H1 (cell line): ENCODE results near the gene S100PBP. TPM values are rescaled to one million over a fixed set of nuclear protein-coding genes. Genes with fewer than 3 reads are reported as not detected.

ENCODE experiments used
- CTCF ChIA-PET: fragments of 300-600 bp; sonication (Branson Sonifier 250); formaldehyde crosslinking; loops from one replicate; lab custom pipeline; 2021; ENCODE audit not compliant: partially characterized antibody; lab: Charles Lee
- POLR2A ChIA-PET: fragments of 300-600 bp; sonication (Branson Sonifier 250); formaldehyde crosslinking; loops from one replicate; lab custom pipeline; 2021; ENCODE audit warnings: inconsistent platforms; ENCODE audit not compliant: partially characterized antibody; lab: Charles Lee
- DNase-seq, 2 experiments: peaks; one replicate each; pipeline versions ENCODE4 v3.0.0 to v3.0.0-alpha.2; 2010 to 2022; ENCODE audit warnings: low spot score in 2 of 2, low read depth in 1 of 2, mixed read lengths in 1 of 2
- FAIRE-seq: peaks from 2 replicates; lab custom pipeline; 2011; peaks lifted over from hg19 to GRCh38; lab: Jason Lieb, UNC
- H2AFZ ChIP-seq: 2 replicates; pipeline ENCODE4 v1.8.1; 2012; ENCODE audit warnings: low read length, inconsistent platforms
- H2AK5ac ChIP-seq: 2 replicates; pipeline ENCODE4 v1.6.1; 2013; ENCODE audit warnings: low read depth, low read length
- H2BK120ac ChIP-seq: replicated peaks from 2 replicates; pipeline ENCODE3; 2013; ENCODE audit warnings: low read depth, low read length, inconsistent platforms
- H2BK12ac ChIP-seq: 2 replicates; pipeline ENCODE4 v1.6.1; 2013; ENCODE audit warnings: low read depth, low read length
- H2BK15ac ChIP-seq: 2 replicates; pipeline ENCODE4 v1.6.1; 2013; ENCODE audit warnings: low read length
- H2BK20ac ChIP-seq: 2 replicates; pipeline ENCODE4 v1.6.1; 2013; ENCODE audit warnings: low read length
- H2BK5ac ChIP-seq: 2 replicates; pipeline ENCODE4 v1.6.1; 2013; ENCODE audit warnings: low read depth, low read length
- H3K14ac ChIP-seq: 2 replicates; pipeline ENCODE4 v1.6.1; 2013; ENCODE audit warnings: inconsistent platforms; ENCODE audit not compliant: insufficient read length
- H3K18ac ChIP-seq: 2 replicates; pipeline ENCODE4 v1.6.1; 2013; ENCODE audit warnings: low read length; ENCODE audit errors: extremely low read depth
- H3K23ac ChIP-seq: 2 replicates; pipeline ENCODE4 v1.6.1; 2013; ENCODE audit warnings: inconsistent platforms; ENCODE audit not compliant: insufficient read length
- H3K23me2 ChIP-seq: 2 replicates; pipeline ENCODE4 v1.6.1; 2013; ENCODE audit warnings: low read depth, low read length
- H3K27ac ChIP-seq: 2 replicates; pipeline ENCODE4 v1.6.1; 2011; ENCODE audit warnings: low read depth, low read length, inconsistent platforms
- H3K27me3 ChIP-seq, 4 experiments: replicated peaks in 1 of 4; 1 replicate in 1 of 4; 2 replicates in 3 of 4; pipeline versions ENCODE4 v1.6.1 to v1.8.1; 2011 to 2013; ENCODE audit warnings: low read length in 3 of 4, mild to moderate bottlenecking in 3 of 4, inconsistent platforms in 2 of 4, mixed read lengths in 2 of 4, moderate library complexity in 1 of 4; ENCODE audit not compliant: control insufficient read depth in 3 of 4, insufficient read depth in 3 of 4; ENCODE audit errors: extremely low read depth in 1 of 4
- H3K36me3 ChIP-seq, 4 experiments: 2 replicates each; pipeline versions ENCODE4 v1.6.1 to v1.8.1; 2011 to 2013; ENCODE audit warnings: mild to moderate bottlenecking in 4 of 4, low read length in 3 of 4, moderate library complexity in 2 of 4, control low read depth in 1 of 4, inconsistent platforms in 1 of 4; ENCODE audit not compliant: insufficient read depth in 4 of 4, control insufficient read depth in 2 of 4
- H3K4ac ChIP-seq: replicated peaks from 2 replicates; pipeline ENCODE3; 2013; ENCODE audit warnings: low read length, low read depth, mixed read lengths, inconsistent platforms; ENCODE audit not compliant: insufficient read length
- H3K4me1 ChIP-seq, 4 experiments: replicated peaks in 1 of 4; 1 replicate in 1 of 4; 2 replicates in 3 of 4; pipeline versions ENCODE4 v1.6.1 to v1.8.1; 2011 to 2013; ENCODE audit warnings: low read length in 3 of 4, inconsistent platforms in 2 of 4, mixed read lengths in 1 of 4; ENCODE audit not compliant: insufficient read depth in 4 of 4, control insufficient read depth in 3 of 4
- H3K4me2 ChIP-seq, 2 experiments: 2 replicates each; pipeline versions ENCODE4 v1.6.1 to v1.8.1; 2011 to 2013; ENCODE audit warnings: low read depth in 2 of 2, low read length in 2 of 2, control low read depth in 1 of 2, inconsistent platforms in 1 of 2, mild to moderate bottlenecking in 1 of 2; ENCODE audit not compliant: insufficient read depth in 1 of 2
- H3K4me3 ChIP-seq, 4 experiments: fragments of 200-600, 300-600 bp in 1 of 4; sonication (generic), shearing (Covaris generic), sonication (Bioruptor Twin) in 1 of 4; 2 replicates each; pipeline versions ENCODE4 v1.5.1 to v1.8.1; 2011 to 2016; ENCODE audit warnings: low read length in 4 of 4, low read depth in 3 of 4, control low read depth in 2 of 4, inconsistent platforms in 2 of 4, mild to moderate bottlenecking in 2 of 4, mixed read lengths in 1 of 4, moderate library complexity in 1 of 4; ENCODE audit not compliant: insufficient read depth in 2 of 4; ENCODE audit errors: extremely low read depth in 1 of 4
- H3K56ac ChIP-seq: replicated peaks from 2 replicates; pipeline ENCODE3; 2013; ENCODE audit warnings: low read depth, mild to moderate bottlenecking, mixed read lengths, low read length, inconsistent platforms; ENCODE audit not compliant: insufficient read length
- H3K79me1 ChIP-seq: 2 replicates; pipeline ENCODE4 v1.6.1; 2013; ENCODE audit warnings: low read depth, low read length, control low read depth
- H3K79me2 ChIP-seq, 2 experiments: 2 replicates each; pipeline versions ENCODE4 v1.6.1 to v1.8.1; 2012 to 2013; ENCODE audit warnings: low read length in 2 of 2, mild to moderate bottlenecking in 2 of 2, inconsistent platforms in 1 of 2; ENCODE audit not compliant: insufficient read depth in 2 of 2, control insufficient read depth in 1 of 2
- H3K9ac ChIP-seq, 4 experiments: replicated peaks in 1 of 4; 1 replicate in 1 of 4; 2 replicates in 3 of 4; pipeline versions ENCODE4 v1.6.1 to v1.8.1; 2011 to 2013; ENCODE audit warnings: low read depth in 3 of 4, low read length in 3 of 4, control low read depth in 2 of 4, mild to moderate bottlenecking in 2 of 4, moderate library complexity in 2 of 4, inconsistent platforms in 1 of 4; ENCODE audit errors: extremely low read depth in 1 of 4
- H3K9me3 ChIP-seq, 2 experiments: 2 replicates each; pipeline versions ENCODE4 v1.6.1 to v1.8.1; 2012 to 2013; ENCODE audit warnings: mild to moderate bottlenecking in 2 of 2, moderate library complexity in 2 of 2, control low read depth in 1 of 2, inconsistent platforms in 1 of 2, low read depth in 1 of 2, low read length in 1 of 2, mixed read lengths in 1 of 2; ENCODE audit not compliant: insufficient read depth in 2 of 2
- H4K20me1 ChIP-seq, 2 experiments: replicated peaks in 1 of 2; 2 replicates each; pipeline versions ENCODE3 to v1.8.1; 2011 to 2013; ENCODE audit warnings: inconsistent platforms in 2 of 2, low read length in 2 of 2, mild to moderate bottlenecking in 1 of 2; ENCODE audit not compliant: insufficient read depth in 2 of 2, control insufficient read depth in 1 of 2
- H4K5ac ChIP-seq: 2 replicates; pipeline ENCODE4 v1.6.1; 2013; ENCODE audit warnings: low read length, low read depth, mixed read lengths, inconsistent platforms; ENCODE audit not compliant: insufficient read length
- H4K8ac ChIP-seq: 2 replicates; pipeline ENCODE4 v1.8.0; 2013; ENCODE audit warnings: mild to moderate bottlenecking, moderate library complexity, low read length, inconsistent platforms; ENCODE audit not compliant: insufficient read depth; ENCODE audit errors: extremely low read depth
- H4K91ac ChIP-seq: replicated peaks from 2 replicates; pipeline ENCODE3; 2013; ENCODE audit warnings: low read length, mixed read lengths, inconsistent platforms; ENCODE audit not compliant: insufficient read length
- ATF2 ChIP-seq: IDR thresholded peaks from 2 replicates; pipeline ENCODE4 v1.6.1; 2012; ENCODE audit warnings: low read length, inconsistent platforms
- BACH1 ChIP-seq: IDR thresholded peaks from 2 replicates; pipeline ENCODE4 v1.6.1; 2012; ENCODE audit warnings: low read length, improper control_type of control experiment
- CREB1 ChIP-seq: IDR thresholded peaks from 2 replicates; pipeline ENCODE4 v1.6.1; 2012; ENCODE audit warnings: inconsistent platforms
- EGR1 ChIP-seq: IDR thresholded peaks from 2 replicates; pipeline ENCODE4 v1.6.1; 2011; ENCODE audit warnings: low read depth, low read length, borderline replicate concordance
- EZH2 ChIP-seq: fragments of 200-600 bp; sonication (generic); IDR thresholded peaks from 2 replicates; pipeline ENCODE4 v1.7.1; 2012; ENCODE audit warnings: low read depth, mild to moderate bottlenecking, moderate library complexity, low read length, inconsistent platforms; ENCODE audit not compliant: severe bottlenecking
- KDM1A ChIP-seq: fragments of 200-600, 300-600 bp; sonication (generic); IDR thresholded peaks from 2 replicates; pipeline ENCODE4 v1.7.1; 2016; ENCODE audit warnings: mild to moderate bottlenecking, low read length, borderline replicate concordance
- NANOG ChIP-seq: IDR thresholded peaks from 2 replicates; pipeline ENCODE4 v1.6.1; 2011; ENCODE audit warnings: low read length, low read depth, mild to moderate bottlenecking, inconsistent platforms; ENCODE audit not compliant: insufficient read depth, poor library complexity, severe bottlenecking
- POLR2A ChIP-seq, 2 experiments: IDR thresholded peaks; 1 replicate in 1 of 2; 2 replicates in 1 of 2; pipeline ENCODE4 v1.6.1; 2011; ENCODE audit warnings: low read depth in 2 of 2, low read length in 2 of 2, mild to moderate bottlenecking in 2 of 2; ENCODE audit errors: control extremely low read depth in 1 of 2
- POLR2AphosphoS5 ChIP-seq: IDR thresholded peaks from 2 replicates; pipeline ENCODE4 v1.6.1; 2011; ENCODE audit warnings: low read depth, low read length
- SP2 ChIP-seq: IDR thresholded peaks from 2 replicates; pipeline ENCODE4 v1.6.1; 2012; ENCODE audit warnings: mild to moderate bottlenecking, low read length, inconsistent platforms
- SP4 ChIP-seq: IDR thresholded peaks from 2 replicates; pipeline ENCODE4 v1.6.1; 2012; ENCODE audit warnings: low read length, inconsistent platforms
- WGBS, 2 experiments: shearing (Covaris generic) in 1 of 2; methylation state at CpG; one replicate each; pipeline versions ENCODE4 v1.1.6 to v1.1.7; 2013 to 2015; ENCODE audit warnings: low lambda C conversion rate in 2 of 2, mixed read lengths in 2 of 2, inconsistent platforms in 1 of 2, low coverage in 1 of 2, missing lambda C conversion rate in 1 of 2; ENCODE audit not compliant: insufficient replicate concordance in 2 of 2, insufficient coverage in 1 of 2, insufficient read length in 1 of 2; ENCODE audit errors: extremely low coverage in 1 of 2, missing lambda C conversion rate in 1 of 2; 5-methylcytosine and 5-hydroxymethylcytosine counted together
- polyA plus RNA-seq, 7 experiments: library from polyadenylated mRNA; depleted of rRNA in 3 of 7; stranded (reverse) in 5 of 7; unstranded in 2 of 7; fragments of >200 nt in 5 of 7; fragments of 200-250 nt in 2 of 7; gene quantifications; 1 replicate in 5 of 7; 2 replicates in 1 of 7; 4 replicates in 1 of 7; pipeline versions ENCODE4 v1.2.1 to v1.2.3, GENCODE V29; 2011 to 2013; ENCODE audit warnings: missing spikeins in 2 of 7, mixed read lengths in 2 of 7
- total RNA-seq: library from RNA; stranded (reverse); fragmentation: NEBNext Ultra II Directional; extraction: Animal tissue kit (Norgen Biotek cat#: 25700); gene quantifications from 2 replicates; pipeline ENCODE4 v1.2.1, GENCODE V29; 2021

Gene S100PBP
- total and polyA plus RNA-seq, 2 of the 8 experiments (the other 6 are each of a cell fraction or from before 2014, with no cell fraction given) = 43.8 to 68.3 TPM

- Histone ChIP-seq H4K5ac (no peak overlapping the region), H3K4me1 (peaks cover 11 to 35% (median 25%) of the 10 kb centered on the region in 4 experiments)
- POLR2A ChIA-PET = interaction anchor here (0.9 to 12.6 kb wide), 9 partner anchors 8 to 68 kb away, joined by 3 to 295 read pairs (median 5); partner anchors contain the start of gene SYNC
Observed at GRCh38 chr1:32769524-32770220, 47.8 kb upstream of the S100PBP start.

More at GRCh38 chr1:32769524-32770220, 47.8 kb upstream of the S100PBP start:
- Histone ChIP-seq H3K79me1 (peaks cover 18% of the 10 kb centered on the region), H2BK5ac (no peak overlapping the region), H3K79me2 (peaks cover 5 to 28% of the 10 kb centered on the region in 2 experiments), H3K4me3 (no peak overlapping the region), H2BK120ac (no peak overlapping the region), H3K4ac (no peak overlapping the region), H3K4me2 (no peak overlapping the region), H3K27me3 (no peaks in the 10 kb centered on the region), H3K14ac (no peak overlapping the region), H3K9me3 (no peaks in the 10 kb centered on the region), H4K20me1 (peaks cover 5 to 19% of the 10 kb centered on the region in 2 experiments), H2AFZ (no peak overlapping the region), H3K9ac (no peak overlapping the region), H3K56ac (no peak overlapping the region), H4K91ac (no peak overlapping the region), H2BK15ac (no peak overlapping the region), H3K23me2 (peaks cover 13% of the 10 kb centered on the region), H3K36me3 (peaks cover 7 to 45% (median 18%) of the 10 kb centered on the region in 4 experiments; a peak in 7 of 8 replicates), H3K27ac (no peak overlapping the region), H2BK20ac (no peak overlapping the region), H2BK12ac (no peak overlapping the region), H4K8ac (no peak overlapping the region; the same call in 1 of the 2 replicates), H3K23ac (no peak overlapping the region), H3K18ac (no peak overlapping the region), H2AK5ac (no peak overlapping the region)
- DNase-seq (no peak), FAIRE-seq (no peak)
- TF ChIP-seq SP4 (no peak), NANOG (no peak), KDM1A (no peak), POLR2AphosphoS5 (no peak), BACH1 (no peak), POLR2A (IDR thresholded peaks at IDR 0.05; ENCODE audit: control extremely low read depth in 1 of 2, low read depth in 2 of 2, low read length in 2 of 2) (no peak), EZH2 (no peak), SP2 (no peak), CREB1 (no peak), EGR1 (no peak), ATF2 (no peak)
- WGBS, 2 experiments = 89% methylated on average over 32 of the region's 32 CpGs; no CpG with 5 or more reads in 1 of the 2 experiments
- CTCF ChIA-PET = interaction anchor here (1.6 to 12.2 kb wide), 6 partner anchors 15 to 71 kb away, joined by 4 to 329 read pairs (median 62); partner anchors contain the start of gene SYNC
